Measurements from ENCODE around the gene UQCRC2. TPM values are rescaled to one million over a fixed set of nuclear protein-coding genes. Genes with fewer than 3 reads are reported as not detected.

UQCRC2 gene
- total RNA-seq, 4 donors from 2014 or later, result 99.9 to 153 (median 140) TPM

- no peak for TF ChIP-seq POLR2A (IDR thresholded peaks at IDR 0.05)
- TF ChIP-seq, protein P1, sequence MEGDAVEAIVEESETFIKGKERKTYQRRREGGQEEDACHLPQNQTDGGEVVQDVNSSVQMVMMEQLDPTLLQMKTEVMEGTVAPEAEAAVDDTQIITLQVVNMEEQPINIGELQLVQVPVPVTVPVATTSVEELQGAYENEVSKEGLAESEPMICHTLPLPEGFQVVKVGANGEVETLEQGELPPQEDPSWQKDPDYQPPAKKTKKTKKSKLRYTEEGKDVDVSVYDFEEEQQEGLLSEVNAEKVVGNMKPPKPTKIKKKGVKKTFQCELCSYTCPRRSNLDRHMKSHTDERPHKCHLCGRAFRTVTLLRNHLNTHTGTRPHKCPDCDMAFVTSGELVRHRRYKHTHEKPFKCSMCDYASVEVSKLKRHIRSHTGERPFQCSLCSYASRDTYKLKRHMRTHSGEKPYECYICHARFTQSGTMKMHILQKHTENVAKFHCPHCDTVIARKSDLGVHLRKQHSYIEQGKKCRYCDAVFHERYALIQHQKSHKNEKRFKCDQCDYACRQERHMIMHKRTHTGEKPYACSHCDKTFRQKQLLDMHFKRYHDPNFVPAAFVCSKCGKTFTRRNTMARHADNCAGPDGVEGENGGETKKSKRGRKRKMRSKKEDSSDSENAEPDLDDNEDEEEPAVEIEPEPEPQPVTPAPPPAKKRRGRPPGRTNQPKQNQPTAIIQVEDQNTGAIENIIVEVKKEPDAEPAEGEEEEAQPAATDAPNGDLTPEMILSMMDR (IDR thresholded peaks at IDR 0.05), result no peak
- no peak overlapping the region for H3K4me3 ChIP-seq (ENCODE audit: low read depth, poor library complexity, severe bottlenecking)
- DNase-seq (ENCODE audit: low spot score in 2 of 2), result no peak
- intact Hi-C loops (cut with DNase I; ENCODE audit: low total_unique reads), result no loop called here
- 43 to 94% methylated on average over 2 of the region's 2 CpGs for WGBS, 2 donors
Measured at GRCh38 chr16:22031483-22032083, 78.4 kb downstream of the UQCRC2 start.

Other genes with a start within 250 kb of the UQCRC2 start
- 10 to 100 TPM; 35.6 to 96.0 (median 53.5) TPM for gene NPIPB4, start 95.6 kb upstream of the UQCRC2 start, total RNA-seq
- not detected for gene PDZD9, start 47.8 kb downstream of the UQCRC2 start, total RNA-seq
- 10 to 100 TPM in 3 of 4 donors, 1 to 10 TPM in 1; 8.3 to 16.4 (median 13.1) TPM for gene MOSMO, start 54.8 kb downstream of the UQCRC2 start, total RNA-seq
- gene VWA3A, start 139.2 kb downstream of the UQCRC2 start, total RNA-seq, result 1 to 10 TPM in 1 of 4 donors, under 1 TPM in 1, not detected in 2; 0.17 to 2.0 TPM
- gene SDR42E2, start 209.1 kb downstream of the UQCRC2 start, total RNA-seq, result not detected

All from lower leg skin (tissue), 4 donors.